Measurements from ENCODE around the gene TEX10.
"Not testable (repeated sequence)": the region's sequence is repeated elsewhere in the genome, so short reads cannot be mapped to it uniquely, and the experiment has no call there.

The TEX10 gene

GRCh38 chr9:100346836-100347235 lies 5.9 kb downstream of the TEX10 start:
- H3K27me3 ChIP-seq (replicated peaks; ENCODE audit: control insufficient read depth, insufficient read depth, low read length): no peaks in the 10 kb centered on the region
- peak overlapping the region; percentile 2 for H3K9ac ChIP-seq (ENCODE audit: low read length)
- peak; percentile 82 for DNase-seq (ENCODE audit: low read depth)
- H3K9me3 ChIP-seq (ENCODE audit: control insufficient read depth, low read length): no peaks in the 10 kb centered on the region
- H3K36me3 ChIP-seq (ENCODE audit: control insufficient read depth, insufficient read depth, low read length, severe bottlenecking): peaks cover 12% of the 10 kb centered on the region
- peaks cover 30% of the 10 kb centered on the region for H3K4me1 ChIP-seq (ENCODE audit: control insufficient read depth, insufficient read depth, low read length)
- peak overlapping the region; percentile 56 for H3K4me3 ChIP-seq (ENCODE audit: low read length)

DNA sequence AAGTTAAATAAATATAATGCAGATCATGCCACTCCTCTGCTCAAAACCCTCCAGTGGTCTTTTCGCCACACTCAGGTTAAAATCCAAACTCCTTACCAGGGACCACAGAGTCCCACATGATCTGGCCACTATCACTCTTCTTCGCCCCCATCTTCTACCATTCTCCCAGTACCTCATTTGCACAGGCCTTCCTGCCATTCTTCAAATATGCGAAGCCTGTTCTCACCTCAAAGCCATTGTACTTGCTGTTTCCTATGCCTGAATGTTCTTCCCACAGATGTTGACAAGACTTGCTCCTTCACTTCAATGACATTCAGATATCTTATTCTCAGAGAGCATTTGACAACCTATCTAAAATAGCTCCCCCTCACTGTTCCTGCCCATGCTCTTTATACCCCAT lies 10.9 kb downstream of the TEX10 start:
- Histone ChIP-seq H3K36me3 (ENCODE audit: control insufficient read depth, insufficient read depth, low read length, severe bottlenecking) (peaks cover 18% of the 10 kb centered on the region), H3K27me3 (replicated peaks; ENCODE audit: control insufficient read depth, insufficient read depth, low read length) (no peaks in the 10 kb centered on the region), H3K9me3 (ENCODE audit: control insufficient read depth, low read length) (no peaks in the 10 kb centered on the region), H3K9ac (ENCODE audit: low read length) (no peak overlapping the region), H3K4me3 (ENCODE audit: low read length) (no peak overlapping the region), H3K4me1 (ENCODE audit: control insufficient read depth, insufficient read depth, low read length) (peaks cover 9% of the 10 kb centered on the region)
- no peak for DNase-seq (ENCODE audit: low read depth)

DNA sequence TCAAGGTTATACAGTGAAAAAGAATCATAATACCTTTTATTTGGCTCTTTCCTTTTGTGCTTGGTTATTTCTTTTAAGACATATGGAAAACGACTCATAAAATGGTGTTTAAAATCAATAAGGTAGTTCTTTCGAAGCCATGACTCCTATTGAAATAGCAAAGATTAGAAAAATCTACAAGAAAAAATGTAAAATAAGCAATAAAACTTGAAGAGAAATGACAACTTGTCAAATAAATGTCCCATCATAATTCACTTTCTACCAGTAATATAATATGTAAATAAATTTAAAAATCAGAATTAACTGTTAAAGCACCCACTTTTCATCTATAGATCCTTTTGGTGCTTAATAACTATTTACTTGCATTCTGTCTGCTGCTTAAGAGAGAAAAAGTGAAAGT lies 12.5 kb downstream of the TEX10 start:
- Histone ChIP-seq H3K9me3 (ENCODE audit: control insufficient read depth, low read length) (no peaks in the 10 kb centered on the region), H3K27me3 (replicated peaks; ENCODE audit: control insufficient read depth, insufficient read depth, low read length) (no peaks in the 10 kb centered on the region), H3K4me3 (ENCODE audit: low read length) (no peak overlapping the region), H3K9ac (ENCODE audit: low read length) (no peak overlapping the region), H3K36me3 (ENCODE audit: control insufficient read depth, insufficient read depth, low read length, severe bottlenecking) (peaks cover 9% of the 10 kb centered on the region), H3K4me1 (ENCODE audit: control insufficient read depth, insufficient read depth, low read length) (no peaks in the 10 kb centered on the region)
- no peak for DNase-seq (ENCODE audit: low read depth)

GRCh38 chr9:100338736-100339135 lies 14.0 kb downstream of the TEX10 start:
- H3K27me3 ChIP-seq (replicated peaks; ENCODE audit: control insufficient read depth, insufficient read depth, low read length); DNase-seq (ENCODE audit: low read depth); H3K9me3 ChIP-seq (ENCODE audit: control insufficient read depth, low read length); H3K4me3 ChIP-seq (ENCODE audit: low read length); H3K36me3 ChIP-seq (ENCODE audit: control insufficient read depth, insufficient read depth, low read length, severe bottlenecking); H3K9ac ChIP-seq (ENCODE audit: low read length); H3K4me1 ChIP-seq (ENCODE audit: control insufficient read depth, insufficient read depth, low read length): not testable (repeated sequence)

DNA sequence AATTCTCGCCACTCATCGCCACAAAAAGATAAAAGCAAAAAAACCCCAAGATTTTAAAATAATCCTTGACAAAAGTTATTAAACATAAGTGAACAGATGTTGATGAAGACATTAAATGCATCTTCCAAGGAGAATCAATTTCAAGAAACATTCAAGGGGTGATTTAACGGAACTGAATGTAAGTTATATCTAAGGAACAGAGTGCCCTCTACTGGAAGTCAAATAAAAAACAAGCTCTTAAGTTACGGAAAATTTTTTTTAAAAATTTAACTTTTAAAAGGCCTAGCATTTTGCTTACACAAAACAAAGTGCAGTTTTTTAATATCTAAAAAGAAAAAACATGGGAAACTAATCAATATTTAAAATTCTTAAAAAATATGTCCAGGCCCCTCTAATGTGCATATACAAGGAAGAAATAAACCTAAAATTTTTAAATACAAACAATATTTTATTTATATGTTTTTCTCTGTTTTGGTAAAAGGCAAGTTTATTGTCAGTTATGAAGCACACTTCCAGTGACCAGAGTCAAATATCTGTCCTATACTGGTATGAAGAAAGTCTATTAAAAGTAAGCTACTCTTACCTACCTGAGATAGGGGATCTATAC lies 28.0 kb downstream of the TEX10 start:
- peak; percentile 81 for DNase-seq (ENCODE audit: low read depth)

GRCh38 chr9:100322954-100323536 lies 29.7 kb downstream of the TEX10 start:
- Histone ChIP-seq H3K4me3 (ENCODE audit: low read length) (no peak overlapping the region), H3K27me3 (replicated peaks; ENCODE audit: control insufficient read depth, insufficient read depth, low read length) (no peaks in the 10 kb centered on the region), H3K36me3 (ENCODE audit: control insufficient read depth, insufficient read depth, low read length, severe bottlenecking) (peaks cover 41% of the 10 kb centered on the region), H3K9ac (ENCODE audit: low read length) (no peak overlapping the region), H3K4me1 (ENCODE audit: control insufficient read depth, insufficient read depth, low read length) (peaks cover 13% of the 10 kb centered on the region), H3K9me3 (ENCODE audit: control insufficient read depth, low read length) (no peaks in the 10 kb centered on the region)
- DNase-seq (ENCODE audit: low read depth): peak; percentile 74

More for the DNA sequence above, 28.0 kb downstream of the TEX10 start:
- Histone ChIP-seq H3K27me3 (replicated peaks; ENCODE audit: control insufficient read depth, insufficient read depth, low read length) (no peaks in the 10 kb centered on the region), H3K9ac (ENCODE audit: low read length) (no peak overlapping the region), H3K36me3 (ENCODE audit: control insufficient read depth, insufficient read depth, low read length, severe bottlenecking) (peaks cover 35% of the 10 kb centered on the region), H3K4me3 (ENCODE audit: low read length) (no peak overlapping the region), H3K4me1 (ENCODE audit: control insufficient read depth, insufficient read depth, low read length) (peaks cover 12% of the 10 kb centered on the region), H3K9me3 (ENCODE audit: control insufficient read depth, low read length) (no peaks in the 10 kb centered on the region)

DNA sequence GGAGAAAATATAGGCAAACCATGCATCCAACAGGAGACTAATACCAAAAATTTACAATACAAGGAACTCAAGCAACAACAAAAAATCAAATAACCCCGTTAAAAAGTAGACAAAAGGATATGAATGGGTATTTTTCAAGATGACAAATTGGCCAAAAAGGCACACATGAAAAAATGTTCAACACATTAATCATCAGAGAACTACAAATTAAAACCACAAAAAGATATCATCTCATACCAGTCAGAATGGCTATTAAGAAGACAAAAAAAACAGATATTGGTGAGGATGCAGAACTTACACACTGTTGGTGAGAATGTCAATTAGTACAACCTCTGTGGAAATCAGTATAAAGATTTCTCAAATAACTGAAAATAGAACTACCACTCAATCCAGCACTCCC lies 35.0 kb downstream of the TEX10 start:
- Histone ChIP-seq H3K27me3 (replicated peaks; ENCODE audit: control insufficient read depth, insufficient read depth, low read length) (no peaks in the 10 kb centered on the region), H3K9ac (ENCODE audit: low read length) (no peak overlapping the region), H3K4me1 (ENCODE audit: control insufficient read depth, insufficient read depth, low read length) (peaks cover 19% of the 10 kb centered on the region), H3K4me3 (ENCODE audit: low read length) (no peak overlapping the region), H3K36me3 (ENCODE audit: control insufficient read depth, insufficient read depth, low read length, severe bottlenecking) (peaks cover 37% of the 10 kb centered on the region), H3K9me3 (ENCODE audit: control insufficient read depth, low read length) (peaks cover 4% of the 10 kb centered on the region)
- peak; percentile 42 for DNase-seq (ENCODE audit: low read depth)

GRCh38 chr9:100315561-100315960 lies 37.2 kb downstream of the TEX10 start:
- Histone ChIP-seq H3K4me3 (ENCODE audit: low read length) (no peak overlapping the region), H3K27me3 (replicated peaks; ENCODE audit: control insufficient read depth, insufficient read depth, low read length) (no peaks in the 10 kb centered on the region), H3K9ac (ENCODE audit: low read length) (no peak overlapping the region), H3K36me3 (ENCODE audit: control insufficient read depth, insufficient read depth, low read length, severe bottlenecking) (peaks cover 38% of the 10 kb centered on the region), H3K9me3 (ENCODE audit: control insufficient read depth, low read length) (peaks cover 9% of the 10 kb centered on the region), H3K4me1 (ENCODE audit: control insufficient read depth, insufficient read depth, low read length) (peaks cover 13% of the 10 kb centered on the region)
- no peak for DNase-seq (ENCODE audit: low read depth)

- H3K9ac ChIP-seq (ENCODE audit: low read length): no peak overlapping the region
- peaks cover 33% of the 10 kb centered on the region for H3K36me3 ChIP-seq (ENCODE audit: control insufficient read depth, insufficient read depth, low read length, severe bottlenecking)
- H3K27me3 ChIP-seq (replicated peaks; ENCODE audit: control insufficient read depth, insufficient read depth, low read length): no peaks in the 10 kb centered on the region
- no peak overlapping the region for H3K4me3 ChIP-seq (ENCODE audit: low read length)
- H3K4me1 ChIP-seq (ENCODE audit: control insufficient read depth, insufficient read depth, low read length): peaks cover 17% of the 10 kb centered on the region
- peaks cover 5% of the 10 kb centered on the region for H3K9me3 ChIP-seq (ENCODE audit: control insufficient read depth, low read length)
- DNase-seq (ENCODE audit: low read depth): peak; percentile 47
These were observed 42.8 kb downstream of the TEX10 start for GRCh38 chr9:100309992-100310391.

- H3K9me3 ChIP-seq (ENCODE audit: control insufficient read depth, low read length): peaks cover 5% of the 10 kb centered on the region
- H3K36me3 ChIP-seq (ENCODE audit: control insufficient read depth, insufficient read depth, low read length, severe bottlenecking): peaks cover 34% of the 10 kb centered on the region
- peaks cover 17% of the 10 kb centered on the region for H3K4me1 ChIP-seq (ENCODE audit: control insufficient read depth, insufficient read depth, low read length)
- H3K9ac ChIP-seq (ENCODE audit: low read length): no peak overlapping the region
- no peaks in the 10 kb centered on the region for H3K27me3 ChIP-seq (replicated peaks; ENCODE audit: control insufficient read depth, insufficient read depth, low read length)
- no peak overlapping the region for H3K4me3 ChIP-seq (ENCODE audit: low read length)
- no peak for DNase-seq (ENCODE audit: low read depth)
These were observed 43.7 kb downstream of the TEX10 start for GRCh38 chr9:100308965-100309564.

DNA sequence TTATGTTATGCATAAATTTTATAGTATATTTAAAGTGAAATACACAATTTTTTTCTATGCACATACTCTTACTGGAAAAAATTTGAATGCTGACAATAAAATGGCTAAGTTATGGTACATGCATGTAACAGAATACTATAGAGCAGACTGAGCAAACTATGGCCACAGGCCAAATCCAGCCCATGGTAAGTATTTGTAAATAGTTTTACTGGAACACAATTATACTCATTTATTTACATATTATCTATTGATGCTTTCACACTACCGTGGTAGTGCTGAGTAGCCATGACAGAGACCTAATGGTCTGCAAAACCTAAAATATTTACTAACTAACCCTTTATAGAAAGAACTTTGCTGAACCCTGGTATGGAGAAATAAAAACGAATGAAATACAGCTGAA lies 45.7 kb downstream of the TEX10 start:
- Histone ChIP-seq H3K36me3 (ENCODE audit: control insufficient read depth, insufficient read depth, low read length, severe bottlenecking) (peaks cover 39% of the 10 kb centered on the region), H3K4me3 (ENCODE audit: low read length) (no peak overlapping the region), H3K9ac (ENCODE audit: low read length) (no peak overlapping the region), H3K27me3 (replicated peaks; ENCODE audit: control insufficient read depth, insufficient read depth, low read length) (no peaks in the 10 kb centered on the region), H3K9me3 (ENCODE audit: control insufficient read depth, low read length) (no peaks in the 10 kb centered on the region), H3K4me1 (ENCODE audit: control insufficient read depth, insufficient read depth, low read length) (peaks cover 20% of the 10 kb centered on the region)
- no peak for DNase-seq (ENCODE audit: low read depth)
